Central memory CD8-positive, alpha-beta T cell (primary cell): ENCODE measurements around the gene MKRN2OS.
A peak's percentile ranks its signal among the peaks of the same experiment; 100 is the strongest.
"Not testable (repeated sequence)": the region's sequence is repeated elsewhere in the genome, so short reads cannot be mapped to it uniquely, and the experiment has no call there.

Experiments
- ATAC-seq: fragments of 150-1000 bp; cut with Tn5 transposase; replicated peaks from 2 replicates; pipeline ENCODE4 v1.10.0; 2022; ENCODE audit warnings: mild to moderate bottlenecking, moderate FRiP score, moderate number of reproducible peaks; ENCODE audit not compliant: poor library complexity, severe bottlenecking; ENCODE audit errors: extremely low read depth
- DNase-seq, 2 donors: peaks; one replicate each; pipeline ENCODE4 v3.0.0; 2021; ENCODE audit warnings: low spot score in 2 of 2
- H3K27ac Mint-ChIP-seq: one replicate; pipeline ENCODE4 v1.8.0; 2022; ENCODE audit warnings: low read depth, mild to moderate bottlenecking, moderate library complexity, mixed read lengths
- H3K27me3 Mint-ChIP-seq: one replicate; pipeline ENCODE4 v1.8.0; 2022; ENCODE audit warnings: mixed read lengths
- H3K36me3 Mint-ChIP-seq: one replicate; pipeline ENCODE4 v1.8.0; 2022; ENCODE audit warnings: mild to moderate bottlenecking, moderate library complexity, mixed read lengths; ENCODE audit not compliant: insufficient read depth
- H3K4me1 Mint-ChIP-seq: one replicate; pipeline ENCODE4 v1.8.0; 2022; ENCODE audit warnings: mixed read lengths
- H3K4me3 Mint-ChIP-seq: one replicate; pipeline ENCODE4 v1.8.0; 2022; ENCODE audit warnings: mild to moderate bottlenecking, moderate library complexity, mixed read lengths
- H3K9me3 Mint-ChIP-seq: one replicate; pipeline ENCODE4 v1.8.0; 2022; ENCODE audit warnings: mixed read lengths

The MKRN2OS gene

GRCh38 chr3:12559520-12559919 is 14.2 kb upstream of the MKRN2OS start:
- Mint-ChIP-seq H3K27ac (no peak overlapping the region), H3K9me3 (no peaks in the 10 kb centered on the region), H3K4me1 (peaks cover 59% of the 10 kb centered on the region), H3K27me3 (peaks cover 16% of the 10 kb centered on the region), H3K4me3 (peak overlapping the region; percentile 40), H3K36me3 (peaks cover 10% of the 10 kb centered on the region)
- no peak for ATAC-seq
- no peak for DNase-seq

GRCh38 chr3:12558706-12559105 is 13.4 kb upstream of the MKRN2OS start:
- ATAC-seq = no peak
- Mint-ChIP-seq H3K36me3 (peaks cover 10% of the 10 kb centered on the region), H3K9me3 (no peaks in the 10 kb centered on the region), H3K4me1 (peaks cover 62% of the 10 kb centered on the region), H3K4me3 (peak overlapping the region; percentile 92), H3K27me3 (peaks cover 24% of the 10 kb centered on the region), H3K27ac (no peak overlapping the region)
- DNase-seq = no peak

GRCh38 chr3:12557473-12558100 is 12.3 kb upstream of the MKRN2OS start:
- DNase-seq (no peak), ATAC-seq (no peak)
- Mint-ChIP-seq H3K27ac (peak overlapping the region; percentile 90), H3K27me3 (peaks cover 35% of the 10 kb centered on the region), H3K4me3 (peak overlapping the region; percentile 92), H3K9me3 (no peaks in the 10 kb centered on the region), H3K4me1 (peaks cover 63% of the 10 kb centered on the region), H3K36me3 (peaks cover 10% of the 10 kb centered on the region)

GRCh38 chr3:12556690-12557472 is 11.6 kb upstream of the MKRN2OS start, which contains the start of gene MKRN2:
Gene MKRN2 (plus strand): TSS chr3:12557087. CDS start chr3:12557151, 64 bp downstream.
- H3K4me1 Mint-ChIP-seq = peaks cover 61% of the 10 kb centered on the region
- H3K9me3 Mint-ChIP-seq = no peaks in the 10 kb centered on the region
- DNase-seq = peak; percentile 72 to 75
- peak within 1 kb of the TSS; percentile 92 for H3K4me3 Mint-ChIP-seq
- H3K27ac Mint-ChIP-seq = peak within 1 kb of the TSS; percentile 90
- peaks cover 10% of the 10 kb centered on the region for H3K36me3 Mint-ChIP-seq
- peak; percentile 94 for ATAC-seq
- H3K27me3 Mint-ChIP-seq = peaks cover 35% of the 10 kb centered on the region

- ATAC-seq = peak; percentile 16
- Mint-ChIP-seq H3K27ac (peak overlapping the region; percentile 90), H3K36me3 (peaks cover 10% of the 10 kb centered on the region), H3K9me3 (no peaks in the 10 kb centered on the region), H3K4me1 (peaks cover 60% of the 10 kb centered on the region), H3K27me3 (peaks cover 35% of the 10 kb centered on the region), H3K4me3 (peak overlapping the region; percentile 92)
- no peak for DNase-seq
Measured at GRCh38 chr3:12556314-12556689, 11.0 kb upstream of the MKRN2OS start.

- Mint-ChIP-seq H3K9me3 (no peaks in the 10 kb centered on the region), H3K36me3 (peaks cover 10% of the 10 kb centered on the region), H3K27ac (peak overlapping the region; percentile 26), H3K4me3 (peak overlapping the region; percentile 65), H3K4me1 (peaks cover 37% of the 10 kb centered on the region), H3K27me3 (peaks cover 48% of the 10 kb centered on the region)
- no peak for DNase-seq
- ATAC-seq = no peak
Measured at GRCh38 chr3:12553921-12554391, 8.7 kb upstream of the MKRN2OS start.

GRCh38 chr3:12549971-12550760 is 4.9 kb upstream of the MKRN2OS start:
- Mint-ChIP-seq H3K36me3 (no peaks in the 10 kb centered on the region), H3K9me3 (no peaks in the 10 kb centered on the region), H3K27ac (no peak overlapping the region), H3K4me3 (no peak overlapping the region), H3K4me1 (peaks cover 9% of the 10 kb centered on the region), H3K27me3 (peaks cover 39% of the 10 kb centered on the region)
- no peak for DNase-seq
- ATAC-seq = no peak

- Mint-ChIP-seq H3K9me3 (no peaks in the 10 kb centered on the region), H3K4me3 (no peak overlapping the region), H3K36me3 (peaks cover 4% of the 10 kb centered on the region), H3K4me1 (no peaks in the 10 kb centered on the region), H3K27me3 (peaks cover 2% of the 10 kb centered on the region), H3K27ac (no peak overlapping the region)
- DNase-seq = no peak
- ATAC-seq = no peak
Measured at GRCh38 chr3:12544652-12545472, 437 bp downstream of the MKRN2OS start.

- not testable (repeated sequence) for H3K9me3 Mint-ChIP-seq, H3K27me3 Mint-ChIP-seq, H3K4me3 Mint-ChIP-seq, H3K27ac Mint-ChIP-seq, ATAC-seq, DNase-seq, H3K36me3 Mint-ChIP-seq, H3K4me1 Mint-ChIP-seq
Measured at GRCh38 chr3:12543497-12543896, 1.8 kb downstream of the MKRN2OS start.

- Mint-ChIP-seq H3K36me3 (peaks cover 5% of the 10 kb centered on the region), H3K4me3 (no peak overlapping the region), H3K4me1 (no peaks in the 10 kb centered on the region), H3K27me3 (no peaks in the 10 kb centered on the region), H3K9me3 (no peaks in the 10 kb centered on the region), H3K27ac (no peak overlapping the region)
- ATAC-seq = no peak
- DNase-seq = no peak
Measured at GRCh38 chr3:12541625-12542024, 3.7 kb downstream of the MKRN2OS start.

GRCh38 chr3:12536423-12536822 is 8.9 kb downstream of the MKRN2OS start:
- Mint-ChIP-seq H3K4me1 (no peaks in the 10 kb centered on the region), H3K27me3 (no peaks in the 10 kb centered on the region), H3K27ac (no peak overlapping the region), H3K9me3 (no peaks in the 10 kb centered on the region), H3K4me3 (no peak overlapping the region), H3K36me3 (peaks cover 4% of the 10 kb centered on the region)
- ATAC-seq (no peak), DNase-seq (no peak)

GRCh38 chr3:12532182-12532581 is 13.1 kb downstream of the MKRN2OS start:
- no peak for DNase-seq
- Mint-ChIP-seq H3K4me1 (no peaks in the 10 kb centered on the region), H3K4me3 (no peak overlapping the region), H3K36me3 (peaks cover 9% of the 10 kb centered on the region), H3K27me3 (no peaks in the 10 kb centered on the region), H3K9me3 (no peaks in the 10 kb centered on the region), H3K27ac (peak overlapping the region; percentile 17)
- no peak for ATAC-seq
